HepG2 (cell line): ENCODE data around the gene SNX27. TPM values are rescaled to one million over a fixed set of nuclear protein-coding genes. Genes with fewer than 3 reads are reported as not detected.

Experiments
- ATAC-seq: fragments of 200-7000 bp; cut with Tn5 transposase; 3 replicates; pipeline ENCODE4 v1.9.1; 2020; ENCODE audit warnings: mild to moderate bottlenecking, moderate library complexity
- BruUV-seq: library from RNA; stranded (reverse); fragments of 400-500 nt; replicated peaks from 2 replicates; lab custom pipeline; 2021; lab: Mats Ljungman, UMichigan
- CTCF ChIA-PET: fragments of 300-600 bp; formaldehyde crosslinking; extraction: SDS; loops from one replicate; lab custom pipeline; 2021; ENCODE audit warnings: low total read pairs, inconsistent platforms, low intra/inter-chr PET ratio; lab: Yijun Ruan, JAX
- POLR2A ChIA-PET: fragments of 350-600 bp; sonication (Branson Sonifier 250); formaldehyde crosslinking; loops from one replicate; lab custom pipeline; 2020; ENCODE audit warnings: antibody characterized with exemption, inconsistent platforms; lab: Yijun Ruan, JAX
- DNase-seq: peaks from one replicate; pipeline ENCODE4 v3.0.0-alpha.2; 2015; ENCODE audit warnings: low spot score
- FAIRE-seq: peaks from 3 replicates; lab custom pipeline; 2011; peaks lifted over from hg19 to GRCh38; lab: Jason Lieb, UNC
- H2AFZ ChIP-seq: one replicate; pipeline ENCODE4 v1.6.1; 2011; ENCODE audit warnings: low read length, inconsistent platforms
- H3K27ac ChIP-seq: fragments of 300-600 bp; 3 replicates; pipeline ENCODE4 v1.8.0; 2011; ENCODE audit warnings: mixed run types, mild to moderate bottlenecking, mixed read lengths, low read length, inconsistent platforms; ENCODE audit not compliant: insufficient read depth; ENCODE audit errors: extremely low read length
- H3K27me3 ChIP-seq, 2 experiments: fragments of 200-600 bp in 1 of 2; 2 replicates in 1 of 2; 3 replicates in 1 of 2; pipeline versions ENCODE4 v1.6.0 to v1.8.0; 2011; ENCODE audit warnings: low read length in 2 of 2, mild to moderate bottlenecking in 2 of 2, moderate library complexity in 2 of 2, inconsistent platforms in 1 of 2; ENCODE audit not compliant: insufficient read depth in 2 of 2, control insufficient read depth in 1 of 2
- H3K36me3 ChIP-seq, 2 experiments: fragments of 200-600 bp in 1 of 2; replicated peaks in 1 of 2; 2 replicates in 1 of 2; 3 replicates in 1 of 2; pipeline versions ENCODE4 v1.5.1 to v1.8.0; 2011; ENCODE audit warnings: low read length in 2 of 2, inconsistent platforms in 1 of 2; ENCODE audit not compliant: insufficient read depth in 2 of 2, control insufficient read depth in 1 of 2
- H3K4me1 ChIP-seq: 2 replicates; pipeline ENCODE4 v1.5.1; 2012; ENCODE audit warnings: low read length, inconsistent platforms; ENCODE audit not compliant: insufficient read depth
- H3K4me2 ChIP-seq: 2 replicates; pipeline ENCODE4 v1.6.0; 2011; ENCODE audit warnings: low read depth, low read length, inconsistent platforms
- H3K4me3 ChIP-seq, 3 experiments: fragments of 200-600 bp in 1 of 3; sonication (generic), shearing (Covaris generic) in 1 of 3; replicated peaks in 1 of 3; 2 replicates each; pipeline ENCODE4 v1.5.1; 2011 to 2016; ENCODE audit warnings: low read length in 3 of 3, inconsistent platforms in 2 of 3, low read depth in 2 of 3, mild to moderate bottlenecking in 2 of 3, control low read depth in 1 of 3, mixed read lengths in 1 of 3; ENCODE audit not compliant: insufficient read depth in 1 of 3
- H3K79me2 ChIP-seq: one replicate; pipeline ENCODE4 v1.6.1; 2011; ENCODE audit warnings: low read length, inconsistent platforms; ENCODE audit not compliant: insufficient read depth
- H3K9ac ChIP-seq: 2 replicates; pipeline ENCODE4 v1.6.0; 2011; ENCODE audit warnings: mild to moderate bottlenecking, low read depth, low read length, inconsistent platforms; ENCODE audit not compliant: insufficient read depth
- H3K9me3 ChIP-seq: 2 replicates; pipeline ENCODE4 v1.5.1; 2012; ENCODE audit warnings: mild to moderate bottlenecking, low read length
- H4K20me1 ChIP-seq: 2 replicates; pipeline ENCODE4 v1.6.0; 2011; ENCODE audit warnings: inconsistent platforms, mild to moderate bottlenecking, low read length, moderate library complexity; ENCODE audit not compliant: insufficient read depth
- CENPT ChIP-seq: sonication (generic); formaldehyde crosslinking; IDR thresholded peaks from 2 replicates; pipeline ENCODE4 v1.8.0; 2022; ENCODE audit warnings: low read depth, mild to moderate bottlenecking, moderate library complexity, missing genetic modification reagents
- FOSL1 ChIP-seq: sonication (generic); formaldehyde crosslinking; IDR thresholded peaks from 2 replicates; pipeline ENCODE4 v1.9.0; 2021; ENCODE audit warnings: missing genetic modification reagents, borderline replicate concordance
- FOXA3 ChIP-seq: IDR thresholded peaks from 2 replicates; pipeline ENCODE4 v1.6.1; 2016; ENCODE audit warnings: missing genetic modification reagents, missing compliant biosample characterization
- HNRNPK ChIP-seq: fragments of 200-400 bp; formaldehyde crosslinking; IDR thresholded peaks from 2 replicates; pipeline ENCODE4 v1.6.1; 2018; ENCODE audit warnings: low read length, low read depth, moderate library complexity, mild to moderate bottlenecking; ENCODE audit not compliant: poor library complexity, severe bottlenecking
- ISL2 ChIP-seq: sonication (generic); formaldehyde crosslinking; IDR thresholded peaks from 2 replicates; pipeline ENCODE4 v1.5.0; 2020; ENCODE audit warnings: missing genetic modification reagents
- KLF15 ChIP-seq: sonication (generic); formaldehyde crosslinking; IDR thresholded peaks from 2 replicates; pipeline ENCODE4 v1.8.1; 2023; ENCODE audit warnings: borderline replicate concordance, mild to moderate bottlenecking, inconsistent platforms, missing genetic modification reagents, mixed read lengths
- PAXIP1 ChIP-seq: sonication (generic); formaldehyde crosslinking; conservative IDR thresholded peaks from 2 replicates; pipeline ENCODE4 v1.4.0; 2020; ENCODE audit warnings: mild to moderate bottlenecking, missing genetic modification reagents, moderate library complexity
- RBM39 ChIP-seq: fragments of 200-400 bp; formaldehyde crosslinking; IDR thresholded peaks from one replicate; pipeline ENCODE4 v1.6.1; 2018; ENCODE audit warnings: antibody characterized with exemption, mild to moderate bottlenecking, low read depth, low read length; ENCODE audit not compliant: poor library complexity, severe bottlenecking
- SRSF9 ChIP-seq: fragments of 200-400 bp; formaldehyde crosslinking; IDR thresholded peaks from 2 replicates; pipeline ENCODE4 v1.6.1; 2018; ENCODE audit warnings: borderline replicate concordance, mild to moderate bottlenecking, low read depth, low read length; ENCODE audit not compliant: insufficient read depth, poor library complexity, severe bottlenecking
- TRIM22 ChIP-seq: fragments of 450-650 bp; IDR thresholded peaks from 2 replicates; pipeline ENCODE4 v1.6.1; 2017
- ZNF607 ChIP-seq: sonication (generic); formaldehyde crosslinking; IDR thresholded peaks from 2 replicates; pipeline ENCODE4 v1.5.1; 2020; ENCODE audit warnings: missing genetic modification reagents, mild to moderate bottlenecking, borderline replicate concordance
- ZNF740 ChIP-seq: sonication (generic); formaldehyde crosslinking; IDR thresholded peaks from 2 replicates; pipeline ENCODE4 v1.4.0; 2020; ENCODE audit warnings: missing genetic modification reagents
- WGBS: methylation state at CpG from one replicate; pipeline ENCODE4 v1.1.6; 2017; ENCODE audit warnings: low lambda C conversion rate; 5-methylcytosine and 5-hydroxymethylcytosine counted together
- in situ Hi-C: cut with HindIII; loops from 2 replicates; pipeline ENCODE4 v1.10.0; 2017; ENCODE audit warnings: low pct_unique_long_range_greater_than_20kb; ENCODE audit not compliant: extremely low pct_ligation_motif_present
- intact Hi-C: fragments of 100-400 bp; cut with micrococcal nuclease; formaldehyde crosslinking; loops from one replicate; pipeline ENCODE4 v1.10.0; 2022; ENCODE audit not compliant: unreplicated experiment
- polyA plus RNA-seq, 8 experiments: library from polyadenylated mRNA; depleted of rRNA in 3 of 8; stranded (reverse) in 7 of 8; unstranded in 1 of 8; fragments of >200 nt; fragmentation: Illumina TruSeq in 4 of 8; extraction: Trizol in 4 of 8; gene quantifications; 2 replicates each; pipeline versions ENCODE4 v1.2.1 to v1.2.3, GENCODE V29; 2011 to 2016; ENCODE audit warnings: low read depth in 4 of 8, missing spikeins in 1 of 8, mixed read lengths in 1 of 8; ENCODE audit not compliant: insufficient read depth in 1 of 8
- total RNA-seq, 5 experiments: library from RNA; depleted of rRNA; stranded (reverse); fragments of >200 nt; fragmentation: Illumina TruSeq; extraction: Trizol; gene quantifications; 2 replicates each; pipeline ENCODE4 v1.2.3, GENCODE V29; 2016; ENCODE audit warnings: low read depth in 1 of 5

Gene SNX27
- total and polyA plus RNA-seq, 2 of the 13 experiments (the other 11 are each of a cell fraction or from before 2014, with no cell fraction given): 14.4 to 17.8 TPM

- POLR2A ChIA-PET: no interaction called here
- H3K79me2 ChIP-seq: no peaks in the 10 kb centered on the region
- in situ Hi-C loops (no loop called here), intact Hi-C loops (no loop called here)
- no peaks in the 10 kb centered on the region for H3K27me3 ChIP-seq
- no peak overlapping the region for H3K4me3 ChIP-seq
- FAIRE-seq (no peak), ATAC-seq (no peak), DNase-seq (no peak)
- no peak overlapping the region for H3K9ac ChIP-seq
- no peak for TF ChIP-seq ZNF607
- no peak for TF ChIP-seq ZNF740
- no peak for TF ChIP-seq RBM39
- TF ChIP-seq FOXA3 (CRISPR knock-in tag): no peak
- TF ChIP-seq FOSL1 (CRISPR knock-in tag): no peak
- no peak for TF ChIP-seq PAXIP1 (CRISPR knock-in tag)
- TF ChIP-seq SRSF9: no peak
- TF ChIP-seq TRIM22: no peak
- no peak for TF ChIP-seq KLF15
- TF ChIP-seq CENPT: no peak
- TF ChIP-seq HNRNPK: no peak
- TF ChIP-seq ISL2: no peak
- CTCF ChIA-PET: no interaction called here
- no peak overlapping the region for H2AFZ ChIP-seq
- BruUV-seq: no TSS peak
- H3K36me3 ChIP-seq: peaks cover 1 to 9% of the 10 kb centered on the region in 2 experiments; a peak in 3 of 5 replicates
- H4K20me1 ChIP-seq: no peaks in the 10 kb centered on the region
- WGBS: 50% methylated on average over 1 of the region's 1 CpG
- H3K4me2 ChIP-seq: no peak overlapping the region
- H3K9me3 ChIP-seq: no peaks in the 10 kb centered on the region
- peaks cover 15% of the 10 kb centered on the region for H3K4me1 ChIP-seq
- H3K27ac ChIP-seq: no peak overlapping the region
Measured at GRCh38 chr1:151585622-151586021, 26.2 kb upstream of the SNX27 start.
